Heart left ventricle (tissue), 16 donors: Measurements from ENCODE around the gene DNAH17. TPM values are rescaled to one million over a fixed set of nuclear protein-coding genes. Genes with fewer than 3 reads are reported as not detected.

Experiments
- ATAC-seq, 4 donors: fragments of 200-7000 bp; cut with Tn5 transposase; one replicate each; pipeline ENCODE4 v1.9.1; 2020 to 2022; ENCODE audit warnings: moderate library complexity in 4 of 4, mild to moderate bottlenecking in 3 of 4, moderate number of reproducible peaks in 1 of 4
- DNase-seq, 5 donors: peaks; one replicate each; pipeline ENCODE4 v3.0.0-alpha.2; 2020
- H3K27ac ChIP-seq, 12 donors: fragments of 200-600 bp; sonication (generic) in 4 of 12; one replicate each; pipeline versions ENCODE4 v1.5.0 to v1.8.0; 2016 to 2022; ENCODE audit warnings: mild to moderate bottlenecking in 2 of 12
- H3K27me3 ChIP-seq, 9 donors: fragments of 200-600 bp; sonication (generic) in 2 of 9; one replicate each; pipeline versions ENCODE4 v1.5.1 to v1.8.0; 2016 to 2022; ENCODE audit warnings: mild to moderate bottlenecking in 3 of 9
- H3K36me3 ChIP-seq, 9 donors: fragments of 200-600 bp; sonication (generic) in 2 of 9; one replicate each; pipeline versions ENCODE4 v1.5.0 to v1.8.0; 2018 to 2022; ENCODE audit warnings: mild to moderate bottlenecking in 2 of 9
- H3K4me1 ChIP-seq, 12 donors: fragments of 200-600 bp; sonication (generic) in 4 of 12; one replicate each; pipeline versions ENCODE4 v1.5.0 to v1.8.0; 2016 to 2022; ENCODE audit warnings: mild to moderate bottlenecking in 3 of 12
- H3K4me3 ChIP-seq, 12 donors: fragments of 200-600 bp; sonication (generic) in 4 of 12; one replicate each; pipeline versions ENCODE4 v1.5.0 to v1.8.0; 2017 to 2022; ENCODE audit warnings: mild to moderate bottlenecking in 9 of 12, moderate library complexity in 4 of 12
- H3K9me3 ChIP-seq, 12 donors: fragments of 200-600 bp; sonication (generic) in 4 of 12; one replicate each; pipeline versions ENCODE4 v1.5.0 to v1.8.0; 2016 to 2022; ENCODE audit warnings: mild to moderate bottlenecking in 1 of 12
- CTCF ChIP-seq, 12 donors: fragments of 200-600 bp; sonication (generic) in 4 of 12; IDR thresholded peaks; one replicate each; pipeline versions ENCODE4 v1.5.0 to v1.8.0; 2018 to 2022; ENCODE audit warnings: antibody characterized with exemption in 12 of 12, mild to moderate bottlenecking in 5 of 12
- POLR2A ChIP-seq, 2 donors: fragments of 450-650 bp; IDR thresholded peaks; one replicate each; pipeline ENCODE4 v1.6.1; 2017; ENCODE audit warnings: antibody characterized with exemption in 2 of 2, mild to moderate bottlenecking in 2 of 2, moderate library complexity in 2 of 2
- WGBS, 4 donors: extraction: QIAGEN DNeasy Blood & Tissue Kit in 2 of 4; methylation state at CpG; one replicate each; pipeline versions ENCODE4 v1.1.5 to v1.1.7; 2013 to 2018; 5-methylcytosine and 5-hydroxymethylcytosine counted together
- intact Hi-C, 10 donors: fragments of 100-400 bp; cut with DNase I; formaldehyde crosslinking; loops; one replicate each; pipeline versions ENCODE4 v1.11.1 to v1.14.2; 2022
- polyA plus RNA-seq, 2 donors: library from polyadenylated mRNA; stranded (reverse); fragments of 200-250 nt; gene quantifications; one replicate each; pipeline ENCODE4 v1.2.3, GENCODE V29; 2013
- total RNA-seq, 9 donors: library from RNA; depleted of rRNA in 2 of 9; stranded (reverse); fragments of >200 nt in 2 of 9; fragmentation: NEBNext Ultra II Directional in 3 of 9; extraction: Animal tissue kit (Norgen Biotek cat#: 25700) in 3 of 9; gene quantifications; one replicate each; pipeline versions ENCODE4 v1.1.0 to v1.2.4, GENCODE V29; 2016 to 2023
- donor health status: ischemic (EF 13 %, LVEDD 7.1; RV severe dilation, severe dysfunction).
- donor health status: healthy with polysubstance abuse.
- donor health status: DM: no; HTN: yes; CAD: no.
- donor health status: DM: no; HTN: no; CAD: no.
- donor health status: ischemic (EF 25% LVEDD 6.9; RV normal size, moderate dysfunction).
- donor health status: ischemic (EF 25% LVEDD 5.7; RV mildly dilated, moderate dysfunction).
- donor health status: healthy.
- donor health status: DM: yes; HTN: yes; CAD: no.
- donor health status: ischemic (EF 35%, LVEDD 5.7; RV mildly dilated, moderate dysfunction).
- donor health status: nonischemic (EF 11% LVEDD 7.7; RV severe dilation, severe dysfunction).
- donor health status: DM: yes; HTN: yes; CAD: no.
- donor health status: PGD.
- donor health status: ischemic (EF 29% LVEDD 5.4; RV normal size, mild dysfunction).
- donor health status: nonischemic (EF 23%, LVEDD 6.1; RV moderate dilation, normal function).

Gene DNAH17
- total and polyA plus RNA-seq, 11 donors: 0.02 to 0.63 (median 0.17) TPM; not detected in 4

GRCh38 chr17:78432226-78433012, 144.8 kb downstream of the DNAH17 start:
- intact Hi-C loops: no loop called here
- H3K9me3 ChIP-seq: no peaks in the 10 kb centered on the region
- H3K27ac ChIP-seq: no peak overlapping the region
- H3K27me3 ChIP-seq: peaks cover 0 to 1% (median 0%) of the 10 kb centered on the region in 9 donors
- no peak for DNase-seq
- H3K4me1 ChIP-seq: peaks cover 0 to 4% (median 0%) of the 10 kb centered on the region in 12 donors
- TF ChIP-seq CTCF (IDR thresholded peaks at IDR 0.05) (no peak), POLR2A (IDR thresholded peaks at IDR 0.05) (no peak)
- peak in 1 of 4 donors; percentile 17 for ATAC-seq
- H3K4me3 ChIP-seq: no peak overlapping the region
- H3K36me3 ChIP-seq: peaks cover 0 to 26% (median 8%) of the 10 kb centered on the region in 9 donors
- WGBS, 4 donors: 55 to 70% (median 60%) methylated on average over 14 to 21 of the region's 21 CpGs

- WGBS, 4 donors: 82 to 91% (median 86%) methylated on average over 7 to 11 of the region's 11 CpGs
Measured at GRCh38 chr17:78431692-78431958, 145.6 kb downstream of the DNAH17 start.

GRCh38 chr17:78430892-78431691, 146.1 kb downstream of the DNAH17 start:
- no peak for ATAC-seq
- intact Hi-C loops: no loop called here
- Histone ChIP-seq H3K4me3 (no peak overlapping the region), H3K4me1 (peaks cover 0 to 5% (median 0%) of the 10 kb centered on the region in 12 donors), H3K27me3 (no peaks in the 10 kb centered on the region), H3K36me3 (peaks cover 0 to 39% (median 20%) of the 10 kb centered on the region in 9 donors), H3K9me3 (no peaks in the 10 kb centered on the region), H3K27ac (no peak overlapping the region)
- no peak for DNase-seq
- WGBS, 4 donors: 50 to 68% (median 55%) methylated on average over 17 to 20 of the region's 20 CpGs
- no peak for TF ChIP-seq POLR2A (IDR thresholded peaks at IDR 0.05)
- TF ChIP-seq CTCF (IDR thresholded peaks at IDR 0.05): no peak

More at GRCh38 chr17:78431692-78431958, 145.6 kb downstream of the DNAH17 start:
- Histone ChIP-seq H3K9me3 (no peaks in the 10 kb centered on the region), H3K4me1 (peaks cover 0 to 4% (median 0%) of the 10 kb centered on the region in 12 donors), H3K27ac (no peak overlapping the region), H3K36me3 (peaks cover 0 to 34% (median 15%) of the 10 kb centered on the region in 9 donors), H3K27me3 (no peaks in the 10 kb centered on the region), H3K4me3 (no peak overlapping the region)
- intact Hi-C loops: no loop called here
- no peak for TF ChIP-seq POLR2A (IDR thresholded peaks at IDR 0.05)
- no peak for TF ChIP-seq CTCF (IDR thresholded peaks at IDR 0.05)
- no peak for ATAC-seq
- DNase-seq: no peak

- no peaks in the 10 kb centered on the region for H3K9me3 ChIP-seq
- H3K36me3 ChIP-seq: peaks cover 0 to 54% (median 34%) of the 10 kb centered on the region in 9 donors
- DNase-seq (no peak), ATAC-seq (no peak)
- H3K27ac ChIP-seq: no peak overlapping the region
- peaks cover 0 to 12% (median 0%) of the 10 kb centered on the region in 12 donors for H3K4me1 ChIP-seq
- WGBS, 4 donors: 79 to 85% (median 81%) methylated on average over 9 to 10 of the region's 10 CpGs
- no peak for TF ChIP-seq CTCF (IDR thresholded peaks at IDR 0.05)
- no peak for TF ChIP-seq POLR2A (IDR thresholded peaks at IDR 0.05)
- no peaks in the 10 kb centered on the region for H3K27me3 ChIP-seq
- no peak overlapping the region for H3K4me3 ChIP-seq
- intact Hi-C loops: loop anchor here in 5 of 10 donors (10.0 kb wide), 1 partner anchor 315 kb away; no protein-coding TSS in a partner anchor
Measured at GRCh38 chr17:78429618-78429995, 147.6 kb downstream of the DNAH17 start.
